OCI-LY7 (cell line): Measurements from ENCODE around the gene OST4. TPM values are rescaled to one million over a fixed set of nuclear protein-coding genes. Genes with fewer than 3 reads are reported as not detected.

Experiments used
- BruUV-seq: library from RNA; stranded (reverse); fragments of 400-500 nt; replicated peaks from 2 replicates; lab custom pipeline; 2021; lab: Mats Ljungman, UMichigan
- CTCF ChIA-PET: fragments of 300-600 bp; sonication (Branson Sonifier 250); formaldehyde crosslinking; loops from one replicate; lab custom pipeline; 2022; ENCODE audit warnings: antibody characterized with exemption; ENCODE audit not compliant: unreplicated experiment; lab: Charles Lee
- POLR2A ChIA-PET: fragments of 300-600 bp; sonication (Branson Sonifier 250); formaldehyde crosslinking; loops from one replicate; lab custom pipeline; 2022; ENCODE audit warnings: antibody characterized with exemption; lab: Charles Lee
- DNase-seq: peaks from one replicate; pipeline ENCODE4 v3.0.0-alpha.2; 2015; ENCODE audit warnings: low spot score
- H2AFZ ChIP-seq: fragments of 200-600 bp; sonication (generic), shearing (Covaris generic); 2 replicates; pipeline ENCODE4 v1.6.1; 2014; ENCODE audit warnings: mild to moderate bottlenecking, antibody characterized with exemption, low read length, moderate library complexity
- H3K27ac ChIP-seq: fragments of 200-600 bp; sonication (generic); 2 replicates; pipeline ENCODE4 v1.5.1; 2014; ENCODE audit warnings: mixed run types, low read depth, mild to moderate bottlenecking, moderate library complexity, low read length, inconsistent platforms; ENCODE audit not compliant: poor library complexity, severe bottlenecking
- H3K36me3 ChIP-seq: fragments of 200-600 bp; sonication (generic); 2 replicates; pipeline ENCODE4 v1.6.1; 2014; ENCODE audit warnings: mild to moderate bottlenecking, antibody characterized with exemption, low read length, moderate library complexity, mixed read lengths; ENCODE audit not compliant: insufficient read depth
- H3K4me1 ChIP-seq: fragments of 200-600 bp; sonication (generic); 2 replicates; pipeline ENCODE4 v1.5.1; 2014; ENCODE audit warnings: mild to moderate bottlenecking, low read length; ENCODE audit not compliant: insufficient read depth, poor library complexity, severe bottlenecking
- H3K4me2 ChIP-seq: fragments of 200-600 bp; sonication (generic); 2 replicates; pipeline ENCODE4 v1.6.1; 2014; ENCODE audit warnings: mild to moderate bottlenecking, low read length
- H3K4me3 ChIP-seq: fragments of 200-600 bp; sonication (generic); 2 replicates; pipeline ENCODE4 v1.5.1; 2014; ENCODE audit warnings: mild to moderate bottlenecking, low read depth, low read length; ENCODE audit not compliant: poor library complexity, severe bottlenecking
- H3K79me2 ChIP-seq: fragments of 200-600 bp; sonication (generic); 2 replicates; pipeline ENCODE4 v1.6.1; 2016; ENCODE audit warnings: low read depth, mild to moderate bottlenecking, low read length, moderate library complexity, mixed read lengths; ENCODE audit not compliant: insufficient read depth
- H3K9me2 ChIP-seq: fragments of 200-600 bp; sonication (generic); 2 replicates; pipeline ENCODE4 v1.6.1; 2016; ENCODE audit warnings: mild to moderate bottlenecking, low read length, mixed read lengths; ENCODE audit not compliant: insufficient read depth
- H3K9me3 ChIP-seq: fragments of 200-600 bp; sonication (generic); 2 replicates; pipeline ENCODE4 v1.6.1; 2014; ENCODE audit warnings: mild to moderate bottlenecking, mixed run types, low read length, mixed read lengths
- H4K20me1 ChIP-seq: fragments of 200-600 bp; sonication (generic); 2 replicates; pipeline ENCODE4 v1.6.1; 2014; ENCODE audit warnings: mild to moderate bottlenecking, antibody characterized with exemption, low read length, moderate library complexity, mixed read lengths; ENCODE audit not compliant: insufficient read depth
- EZH2phosphoT487 ChIP-seq: fragments of 200-600 bp; sonication (generic); IDR thresholded peaks from 2 replicates; pipeline ENCODE4 v1.6.1; 2018; ENCODE audit warnings: low read depth, borderline replicate concordance, mild to moderate bottlenecking, mixed run types, antibody characterized with exemption, low read length, moderate library complexity, mixed read lengths
- intact Hi-C: fragments of 100-400 bp; cut with micrococcal nuclease; formaldehyde crosslinking; loops from one replicate; pipeline ENCODE4 v1.10.0; 2022; ENCODE audit not compliant: unreplicated experiment
- total RNA-seq, 2 experiments: library from RNA; depleted of rRNA in 1 of 2; stranded (reverse); fragments of >200 nt in 1 of 2; shearing (Covaris generic) in 1 of 2; gene quantifications; 2 replicates each; pipeline ENCODE4 v1.2.3, GENCODE V29; 2014 to 2022
- TF ChIP-seq, protein P1 (sequence below): fragments of 200-600 bp; sonication (generic); conservative IDR thresholded peaks from 2 replicates; pipeline ENCODE4 v1.5.1; 2014; ENCODE audit warnings: mild to moderate bottlenecking, antibody characterized with exemption, low read length, moderate library complexity, mixed read lengths

OST4 gene
- total RNA-seq, 2 experiments from 2014 or later = 214 to 267 TPM

DNA sequence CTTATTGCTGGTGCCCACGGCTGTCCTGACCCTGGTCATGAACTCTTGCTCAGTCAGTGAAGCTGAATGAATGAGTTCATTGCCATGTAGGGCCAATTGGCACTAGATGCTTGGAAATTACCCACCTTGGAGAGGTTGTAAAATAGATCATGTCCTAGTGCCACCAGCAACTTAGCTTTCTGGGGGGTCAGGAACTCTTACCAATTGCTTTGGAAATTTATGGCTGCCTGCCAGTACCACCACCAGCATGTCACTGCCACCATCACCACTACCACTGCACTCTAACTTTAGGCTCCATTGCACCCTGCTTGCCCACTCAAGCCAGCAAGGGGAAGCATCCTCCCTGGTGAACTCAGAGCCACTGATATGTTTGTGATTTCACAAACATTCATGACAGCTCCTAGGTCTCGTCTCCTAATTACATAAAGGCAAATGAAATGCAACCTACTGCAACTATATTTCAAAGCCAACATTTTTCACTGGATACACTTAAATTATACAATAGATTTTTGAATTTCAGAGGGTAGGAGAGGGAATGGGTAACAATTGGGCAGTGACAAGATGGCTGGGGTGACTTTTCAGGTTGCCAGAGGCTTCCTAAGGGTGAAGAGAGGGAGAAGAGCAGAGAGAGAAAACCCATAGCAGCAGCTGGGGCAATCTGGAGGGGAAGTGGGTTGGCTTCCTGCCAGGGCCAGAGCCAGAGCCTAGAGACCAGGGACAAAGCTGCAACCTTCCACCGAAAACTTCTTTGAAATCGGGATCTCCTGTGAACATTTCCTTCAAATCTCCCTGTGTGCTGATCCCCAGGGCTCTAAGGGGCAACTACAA is 3.5 kb upstream of the OST4 start:
- ChIA-PET CTCF (no interaction called here), POLR2A (interaction anchor here (0.6 to 3.8 kb wide), 5 partner anchors 12 to 356 kb away, joined by 3 to 18 read pairs (median 3); partner anchors contain the start of genes AGBL5 and KHK)
- H4K20me1 ChIP-seq = 0 out of 2 replicates have a peak, but pooled peaks cover 1% of the 10 kb centered on the region
- H3K4me2 ChIP-seq = peak overlapping the region; percentile 70
- H3K27ac ChIP-seq = peak overlapping the region; percentile 81
- H2AFZ ChIP-seq = peak overlapping the region; percentile 79
- DNase-seq = peak; percentile 81
- H3K4me3 ChIP-seq = peak overlapping the region; percentile 33
- H3K9me3 ChIP-seq = no peaks in the 10 kb centered on the region
- H3K9me2 ChIP-seq = no peaks in the 10 kb centered on the region
- BruUV-seq = no TSS peak
- H3K36me3 ChIP-seq = peaks cover 6% of the 10 kb centered on the region; the same call in 1 of the 2 replicates
- no peak for TF ChIP-seq EZH2phosphoT487
- TF ChIP-seq, protein P1, sequence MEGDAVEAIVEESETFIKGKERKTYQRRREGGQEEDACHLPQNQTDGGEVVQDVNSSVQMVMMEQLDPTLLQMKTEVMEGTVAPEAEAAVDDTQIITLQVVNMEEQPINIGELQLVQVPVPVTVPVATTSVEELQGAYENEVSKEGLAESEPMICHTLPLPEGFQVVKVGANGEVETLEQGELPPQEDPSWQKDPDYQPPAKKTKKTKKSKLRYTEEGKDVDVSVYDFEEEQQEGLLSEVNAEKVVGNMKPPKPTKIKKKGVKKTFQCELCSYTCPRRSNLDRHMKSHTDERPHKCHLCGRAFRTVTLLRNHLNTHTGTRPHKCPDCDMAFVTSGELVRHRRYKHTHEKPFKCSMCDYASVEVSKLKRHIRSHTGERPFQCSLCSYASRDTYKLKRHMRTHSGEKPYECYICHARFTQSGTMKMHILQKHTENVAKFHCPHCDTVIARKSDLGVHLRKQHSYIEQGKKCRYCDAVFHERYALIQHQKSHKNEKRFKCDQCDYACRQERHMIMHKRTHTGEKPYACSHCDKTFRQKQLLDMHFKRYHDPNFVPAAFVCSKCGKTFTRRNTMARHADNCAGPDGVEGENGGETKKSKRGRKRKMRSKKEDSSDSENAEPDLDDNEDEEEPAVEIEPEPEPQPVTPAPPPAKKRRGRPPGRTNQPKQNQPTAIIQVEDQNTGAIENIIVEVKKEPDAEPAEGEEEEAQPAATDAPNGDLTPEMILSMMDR = no peak
- peaks cover 68% of the 10 kb centered on the region for H3K4me1 ChIP-seq
- intact Hi-C loops = no loop called here
- peaks cover 15% of the 10 kb centered on the region for H3K79me2 ChIP-seq

DNA sequence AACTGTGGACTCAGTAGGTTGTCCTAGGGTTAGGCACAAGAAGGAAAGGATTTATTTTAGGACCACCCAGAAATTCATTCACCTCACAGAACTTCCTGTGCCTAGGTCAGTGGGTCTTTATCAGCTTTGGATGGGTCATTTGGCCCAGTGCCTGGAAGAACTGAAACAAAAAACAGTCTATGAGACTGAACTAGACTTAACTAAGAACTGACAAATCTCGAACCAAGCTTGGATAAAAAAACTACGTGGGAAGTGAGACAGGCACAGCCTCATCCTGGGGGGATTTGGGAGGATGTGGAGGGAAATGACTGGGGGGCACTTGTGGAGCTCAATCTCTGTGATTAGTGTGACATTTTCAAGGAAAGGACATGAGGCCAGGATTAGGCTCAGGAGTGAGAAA is 2.3 kb upstream of the OST4 start:
- ChIA-PET CTCF (interaction anchor here (0.9 kb wide), 1 partner anchor 8 kb away, joined by 4 read pairs; no protein-coding TSS in a partner anchor), POLR2A (interaction anchor here (0.8 to 3.8 kb wide), 5 partner anchors 8 to 214 kb away, joined by 3 to 18 read pairs (median 4); partner anchors contain the start of genes AGBL5, ATRAID, KHK and SLC5A6)
- H4K20me1 ChIP-seq = 0 out of 2 replicates have a peak, but pooled peaks cover 4% of the 10 kb centered on the region
- H3K9me2 ChIP-seq = no peaks in the 10 kb centered on the region
- H3K4me3 ChIP-seq = no peak overlapping the region
- TF ChIP-seq, protein P1 = no peak
- no peak for TF ChIP-seq EZH2phosphoT487
- H3K36me3 ChIP-seq = peaks cover 17% of the 10 kb centered on the region; the same call in 1 of the 2 replicates
- peak overlapping the region; percentile 11; the same call in 1 of the 2 replicates for H2AFZ ChIP-seq
- no peaks in the 10 kb centered on the region for H3K9me3 ChIP-seq
- no peak for DNase-seq
- intact Hi-C loops = no loop called here
- peaks cover 26% of the 10 kb centered on the region for H3K79me2 ChIP-seq
- H3K4me1 ChIP-seq = peaks cover 72% of the 10 kb centered on the region
- peak overlapping the region; percentile 28; the same call in 1 of the 2 replicates for H3K4me2 ChIP-seq
- H3K27ac ChIP-seq = peak overlapping the region; percentile 81
- BruUV-seq = no TSS peak
